WTC11 (cell line): ENCODE results near the gene CDKN3.

Source experiments
- AFF4 ChIP-seq: sonication (generic); formaldehyde crosslinking; IDR thresholded peaks from 2 replicates; pipeline ENCODE4 v1.8.1; 2023; ENCODE audit warnings: mild to moderate bottlenecking, missing genetic modification reagents, borderline replicate concordance
- CTCF ChIP-seq: fragments of 200-600 bp; IDR thresholded peaks from 2 replicates; pipeline ENCODE4 v1.8.0; 2022; ENCODE audit warnings: antibody characterized with exemption
- FOXJ3 ChIP-seq: sonication (generic); formaldehyde crosslinking; IDR thresholded peaks from 2 replicates; pipeline ENCODE4 v1.9.0; 2021; ENCODE audit warnings: missing genetic modification reagents, mild to moderate bottlenecking, borderline replicate concordance
- GRHL2 ChIP-seq: fragments of 250-450 bp; sonication (Bioruptor Pico); IDR thresholded peaks from 2 replicates; pipeline ENCODE4 v1.8.0; 2022; ENCODE audit warnings: mild to moderate bottlenecking, moderate library complexity; ENCODE audit not compliant: insufficient replicate concordance, severe bottlenecking
- JUN ChIP-seq: sonication (generic); formaldehyde crosslinking; IDR thresholded peaks from 2 replicates; pipeline ENCODE4 v1.8.0; 2023; ENCODE audit warnings: mild to moderate bottlenecking, missing genetic modification reagents
- KAT7 ChIP-seq: sonication (generic); formaldehyde crosslinking; IDR thresholded peaks from 2 replicates; pipeline ENCODE4 v1.8.1; 2023; ENCODE audit warnings: missing genetic modification reagents, mild to moderate bottlenecking, borderline replicate concordance
- MAX ChIP-seq: sonication (generic); formaldehyde crosslinking; IDR thresholded peaks from 2 replicates; pipeline ENCODE4 v1.8.0; 2022; ENCODE audit warnings: mild to moderate bottlenecking, missing genetic modification reagents
- NR3C1 ChIP-seq: sonication (generic); formaldehyde crosslinking; conservative IDR thresholded peaks from 2 replicates; pipeline ENCODE4 v1.8.1; 2023; ENCODE audit warnings: low read depth, mild to moderate bottlenecking, missing genetic modification reagents
- ZNF263 ChIP-seq: sonication (generic); formaldehyde crosslinking; IDR thresholded peaks from 2 replicates; pipeline ENCODE4 v1.8.1; 2022; ENCODE audit warnings: low read depth, mild to moderate bottlenecking, moderate library complexity, missing genetic modification reagents

GRCh38 chr14:54435500-54435981 lies 38.7 kb downstream of the CDKN3 start:
- no peak for TF ChIP-seq JUN
- TF ChIP-seq KAT7 (CRISPR knock-in tag): no peak
- TF ChIP-seq AFF4 (CRISPR knock-in tag): no peak
- no peak for TF ChIP-seq CTCF
- TF ChIP-seq ZNF263: no peak
- TF ChIP-seq FOXJ3 (CRISPR knock-in tag): no peak
- no peak for TF ChIP-seq GRHL2 (CRISPR knock-in tag)
- no peak for TF ChIP-seq MAX (CRISPR knock-in tag)
- TF ChIP-seq NR3C1 (CRISPR knock-in tag): no peak
